ENCODE data around the gene XPNPEP1.

Gene XPNPEP1

GRCh38 chr10:109892117-109892516 lies 31.2 kb downstream of the XPNPEP1 start:
- no peak for DNase-seq

- DNase-seq: no peak
Observed at GRCh38 chr10:109891105-109891504, 32.2 kb downstream of the XPNPEP1 start.

GRCh38 chr10:109889867-109890266 lies 33.4 kb downstream of the XPNPEP1 start:
- no peak for DNase-seq

- DNase-seq: no peak
Observed at GRCh38 chr10:109887776-109888175, 35.5 kb downstream of the XPNPEP1 start.

- DNase-seq: no peak
Observed at GRCh38 chr10:109887243-109887642, 36.1 kb downstream of the XPNPEP1 start.

GRCh38 chr10:109886781-109887140 lies 36.5 kb downstream of the XPNPEP1 start:
- DNase-seq: peak; percentile 6

DNA sequence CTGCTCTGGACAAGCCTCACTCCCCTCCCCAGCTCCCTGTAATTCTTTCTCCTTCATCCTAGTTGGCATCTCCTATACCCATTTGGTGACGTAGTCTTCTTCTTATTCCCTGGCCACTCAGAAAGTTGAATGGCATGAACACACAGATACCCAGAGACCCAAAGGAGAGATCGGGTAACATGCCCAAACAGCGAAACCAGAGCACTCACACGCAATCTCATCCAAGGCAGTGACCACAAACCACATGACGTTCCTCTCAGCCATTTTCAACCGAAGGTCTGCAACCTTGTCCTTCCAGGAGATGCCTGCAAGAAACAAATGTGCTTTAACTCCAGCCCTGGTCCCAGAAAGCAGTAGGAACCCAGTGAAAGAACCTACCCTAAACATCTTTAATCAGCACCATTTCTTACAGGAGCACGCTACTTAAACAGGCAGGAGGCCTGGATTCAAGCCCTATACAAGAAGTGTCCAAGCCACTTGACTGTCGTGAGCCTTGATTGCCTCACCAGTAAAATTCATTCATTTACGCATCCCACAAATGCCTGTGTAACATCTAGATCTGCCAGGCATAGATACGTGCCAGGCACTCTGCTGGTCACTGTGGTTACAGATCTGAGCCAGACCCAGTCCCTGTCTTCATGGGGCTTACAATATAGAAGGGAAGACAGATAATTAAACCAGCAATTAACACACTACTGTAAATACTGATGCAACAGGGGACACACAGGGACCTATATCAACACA lies 37.1 kb downstream of the XPNPEP1 start:
- DNase-seq: no peak

GRCh38 chr10:109883859-109884771 lies 39.2 kb downstream of the XPNPEP1 start:
- no peak for DNase-seq

- no peak for DNase-seq
Observed at GRCh38 chr10:109882251-109883057, 40.9 kb downstream of the XPNPEP1 start.

- no peak for DNase-seq
Observed at GRCh38 chr10:109881769-109882057, 41.6 kb downstream of the XPNPEP1 start.

DNA sequence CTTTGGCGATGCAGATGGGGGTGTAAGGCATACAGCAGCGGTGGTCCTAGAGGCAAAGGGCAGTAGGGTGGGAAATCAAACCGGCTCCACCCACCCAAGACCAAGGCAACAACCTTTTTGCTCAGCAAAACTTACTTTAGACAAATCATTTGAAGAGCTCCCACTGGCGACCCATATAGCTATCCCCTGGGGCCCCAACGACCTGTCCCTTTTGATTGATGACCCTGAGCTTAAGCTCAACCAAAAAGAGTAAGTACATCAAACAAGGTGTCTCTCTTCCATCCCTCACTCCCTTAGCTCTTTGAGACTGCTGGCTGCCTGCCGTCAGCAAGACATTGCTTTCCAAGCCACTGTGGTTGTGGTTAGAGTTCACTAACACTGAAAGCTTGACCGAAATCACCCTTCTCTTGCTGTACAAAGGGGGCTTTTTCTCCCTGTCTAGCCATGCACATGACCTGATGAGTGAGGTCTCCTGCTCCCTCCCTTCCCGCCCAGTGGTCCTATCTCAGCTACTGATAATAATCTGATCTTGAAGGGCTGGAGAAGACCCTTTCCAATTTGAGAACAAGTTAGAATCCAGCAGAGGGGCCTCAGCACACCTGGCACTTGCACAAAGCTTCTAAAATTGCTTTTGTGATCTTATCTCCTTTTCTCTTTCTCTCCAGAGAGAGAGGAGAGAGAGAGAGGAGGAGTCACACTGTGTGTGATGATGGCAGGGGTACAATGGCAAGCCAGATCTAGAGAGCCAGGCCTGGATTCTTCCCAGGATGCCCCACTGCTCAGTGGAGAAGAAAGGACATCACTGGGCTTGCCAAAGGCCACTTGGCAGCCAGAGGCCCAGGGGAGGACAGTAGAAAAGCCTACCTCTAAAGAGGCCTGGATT lies 42.2 kb downstream of the XPNPEP1 start:
- no peak for DNase-seq

DNA sequence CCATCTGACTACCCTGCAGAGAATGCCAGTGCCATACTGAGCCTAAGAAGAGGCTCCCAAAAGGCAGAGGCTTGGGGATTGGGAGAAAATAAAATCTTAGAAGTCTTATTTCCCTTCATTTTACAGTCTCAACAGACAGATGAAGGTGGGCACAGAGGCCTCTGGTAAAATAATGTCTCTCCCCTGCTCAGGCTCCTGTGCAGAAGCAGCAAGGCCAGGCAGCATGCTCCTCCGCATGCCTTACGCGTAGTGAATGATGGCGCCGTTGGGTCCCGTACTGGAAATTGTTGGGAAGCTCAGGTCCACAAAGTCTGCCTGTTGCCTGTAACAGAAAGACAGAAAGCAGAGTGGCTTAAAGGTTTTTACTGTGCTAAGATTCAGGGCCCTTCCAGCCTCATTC lies 45.8 kb downstream of the XPNPEP1 start:
- no peak for DNase-seq

DNA sequence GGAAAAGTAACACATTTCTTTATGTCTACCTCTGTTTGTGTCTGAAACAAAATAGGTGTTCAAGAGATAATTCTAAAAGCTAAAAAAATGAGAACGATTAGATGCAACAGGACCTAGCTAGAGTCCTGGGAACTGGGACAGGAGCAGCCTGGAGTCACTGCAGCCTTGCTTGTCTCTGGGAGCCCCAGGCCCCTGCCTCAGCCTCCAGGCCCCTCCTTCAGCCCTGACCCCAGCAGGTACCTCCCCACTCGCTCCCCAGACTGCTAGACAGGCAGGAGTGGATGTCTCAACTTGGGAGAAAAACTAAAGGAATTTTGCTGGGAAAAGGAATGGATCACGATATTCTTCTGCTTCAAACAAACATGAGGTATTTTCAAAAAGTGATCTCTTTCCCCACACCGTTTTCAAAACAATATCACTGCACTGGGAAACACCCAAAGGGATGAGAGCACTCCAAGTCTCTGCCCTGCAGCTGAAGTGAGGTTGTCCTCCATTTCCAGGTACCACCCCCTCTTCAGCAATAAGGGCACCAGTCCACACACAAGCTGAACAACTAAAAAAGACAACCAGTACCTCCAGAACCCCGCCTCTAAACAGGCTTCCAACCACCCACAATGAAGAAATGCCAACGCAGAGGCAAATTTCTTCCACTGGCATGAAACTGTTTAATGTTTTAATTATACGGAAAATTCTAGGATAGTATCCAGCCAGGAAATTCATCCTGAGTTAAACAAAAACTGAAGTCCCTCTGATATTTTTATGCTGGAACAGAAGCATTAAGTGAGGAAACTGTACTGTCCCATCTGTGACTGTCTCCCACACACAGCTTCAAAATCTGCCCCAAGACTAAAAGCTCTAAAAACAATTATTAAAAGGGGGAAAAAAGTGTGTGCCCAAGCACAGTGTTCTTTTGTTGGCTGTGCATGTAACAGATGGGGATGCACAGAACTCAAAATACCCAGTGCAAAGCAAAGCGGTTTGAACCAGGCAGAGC lies 47.2 kb downstream of the XPNPEP1 start:
- DNase-seq: no peak

- no peak for DNase-seq
Observed at GRCh38 chr10:109875151-109875568, 48.2 kb downstream of the XPNPEP1 start.

- no peak for DNase-seq
Observed at GRCh38 chr10:109871476-109871875, 51.8 kb downstream of the XPNPEP1 start.

DNA sequence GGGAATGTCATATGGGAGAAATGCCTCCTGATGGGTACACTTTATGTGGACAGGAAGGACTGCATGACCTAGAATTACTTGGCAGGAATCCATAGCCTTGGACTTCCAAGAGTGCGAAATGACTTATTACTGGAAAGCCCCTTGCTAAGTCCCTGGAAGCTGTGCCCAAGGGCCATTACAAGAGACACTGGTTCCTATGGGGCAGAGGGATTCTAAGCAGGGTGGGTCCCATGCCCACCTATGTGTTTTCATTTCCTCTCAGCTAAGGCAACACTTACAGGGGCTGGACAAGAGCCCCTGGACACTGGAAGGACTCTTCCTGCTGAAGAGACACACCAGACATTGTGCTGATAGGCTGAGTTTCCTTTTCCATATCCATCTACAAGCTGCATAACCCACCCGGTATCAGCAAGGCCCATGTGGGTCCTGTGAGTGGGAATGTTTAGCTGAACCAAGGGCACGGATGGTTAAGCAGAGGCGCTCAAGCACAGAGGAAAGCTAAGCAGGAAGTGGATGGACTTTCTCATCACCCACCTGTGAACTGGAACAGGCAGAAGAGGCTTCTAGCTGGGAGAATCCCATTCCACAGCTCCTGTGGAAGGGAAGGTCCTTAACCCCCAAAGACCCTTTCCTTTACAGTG lies 56.2 kb downstream of the XPNPEP1 start:
- no peak for DNase-seq

DNA sequence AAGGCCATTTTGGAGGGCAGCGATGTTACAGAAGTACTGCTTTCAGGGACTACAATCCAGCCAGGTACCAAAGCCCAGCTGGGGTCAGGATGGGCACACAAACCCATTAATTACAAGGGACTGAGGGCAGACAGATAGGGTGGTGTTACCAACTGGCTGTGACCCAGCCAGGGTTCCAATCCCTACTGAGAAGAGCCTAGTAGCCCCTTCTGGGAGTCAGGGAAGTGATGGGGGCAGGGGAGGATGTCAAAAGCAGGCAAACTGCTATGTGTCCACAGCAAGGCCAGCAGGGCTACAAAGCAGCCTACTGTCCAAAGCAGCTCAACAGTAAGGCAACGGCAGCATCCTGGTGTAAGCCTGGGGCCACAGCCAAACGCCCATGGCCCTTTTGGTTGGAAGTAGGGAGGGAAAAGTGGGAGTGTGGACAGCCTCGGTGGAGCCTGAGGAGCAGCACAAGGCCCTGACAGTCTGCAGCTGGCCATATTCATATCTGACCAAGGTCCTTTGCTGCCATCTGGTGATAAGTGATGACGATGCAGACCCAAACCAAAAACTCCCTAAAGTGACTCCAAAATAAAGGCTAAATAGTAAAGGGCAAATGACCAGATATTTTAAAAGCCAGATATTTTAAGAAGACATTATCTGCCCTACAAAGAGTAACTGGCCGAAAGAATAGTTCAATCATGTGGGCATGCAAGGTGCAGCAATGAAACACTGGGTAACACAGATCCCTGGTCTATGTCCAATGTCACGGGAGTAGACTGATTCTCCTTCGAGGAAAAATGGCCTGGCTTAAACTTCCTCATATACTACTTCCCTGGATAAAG lies 56.9 kb downstream of the XPNPEP1 start:
- DNase-seq: no peak

- DNase-seq: no peak
Observed at GRCh38 chr10:109863775-109864174, 59.5 kb downstream of the XPNPEP1 start.

DNA sequence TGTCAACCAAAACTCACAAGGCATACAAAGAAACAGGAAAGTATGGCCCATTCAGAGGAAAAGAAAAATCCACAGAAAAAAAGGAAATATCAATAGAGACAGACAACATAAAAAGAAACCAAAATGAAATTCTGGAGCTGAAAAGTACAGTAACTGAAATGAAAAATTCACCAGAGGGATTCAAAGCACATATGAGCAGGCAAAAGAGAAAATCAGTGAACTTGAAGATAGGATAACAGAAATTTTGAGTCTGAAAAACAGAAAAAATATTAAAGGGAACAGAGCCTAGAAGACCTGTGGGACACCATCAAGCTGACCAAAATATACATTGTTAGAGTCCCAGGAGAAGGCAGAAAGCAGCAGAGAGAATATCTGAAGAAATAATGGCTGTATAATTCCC lies 60.6 kb downstream of the XPNPEP1 start:
- DNase-seq: no peak

DNA sequence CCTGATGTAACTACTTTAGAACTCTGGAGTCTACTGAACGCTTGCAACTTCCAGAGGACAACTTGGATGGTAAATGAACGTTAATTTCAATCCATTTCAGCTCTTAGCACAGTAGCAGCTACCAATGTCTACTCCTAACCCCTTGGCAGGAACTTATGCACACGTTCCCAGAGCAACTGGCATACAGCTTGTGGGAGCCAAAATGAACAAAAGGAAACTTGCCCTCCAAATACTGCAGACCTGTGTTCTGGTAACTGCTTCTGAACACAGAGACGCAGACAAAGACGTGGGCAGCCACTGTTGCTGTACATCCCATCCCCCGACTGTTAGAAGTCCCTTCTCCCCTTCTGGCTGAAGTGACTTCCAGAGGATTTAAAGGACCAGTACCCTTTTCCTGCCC lies 61.3 kb downstream of the XPNPEP1 start:
- no peak for DNase-seq
